Ammon's horn (tissue), 1 donor: ENCODE data around the gene BMP7.
"Not testable (repeated sequence)": the region's sequence is repeated elsewhere in the genome, so short reads cannot be mapped to it uniquely, and the experiment has no call there.

Source experiments
- DNase-seq: peaks from one replicate; pipeline ENCODE4 v3.0.0-alpha.2; 2016; ENCODE audit warnings: low spot score

Gene BMP7

DNA sequence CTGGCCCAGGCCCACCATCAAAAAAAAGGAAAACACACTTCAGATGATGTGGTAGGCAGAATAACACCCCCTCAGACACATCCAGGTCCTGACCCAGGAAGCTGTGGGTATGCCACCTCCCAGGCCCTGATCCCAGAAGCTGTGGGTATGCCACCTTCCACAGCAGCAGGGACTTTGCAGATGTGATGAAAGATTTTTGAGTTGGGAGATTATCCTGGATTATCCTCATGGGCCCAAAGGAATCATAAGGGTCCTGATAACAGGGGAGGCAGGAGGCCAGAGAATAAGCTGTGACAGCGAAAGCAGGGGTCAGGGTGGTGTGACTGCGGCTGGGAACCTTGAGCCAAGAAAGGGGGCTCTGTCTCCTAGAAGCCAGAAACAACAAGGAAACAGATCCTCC, 55.0 kb downstream of the BMP7 start:
- DNase-seq: no peak

DNA sequence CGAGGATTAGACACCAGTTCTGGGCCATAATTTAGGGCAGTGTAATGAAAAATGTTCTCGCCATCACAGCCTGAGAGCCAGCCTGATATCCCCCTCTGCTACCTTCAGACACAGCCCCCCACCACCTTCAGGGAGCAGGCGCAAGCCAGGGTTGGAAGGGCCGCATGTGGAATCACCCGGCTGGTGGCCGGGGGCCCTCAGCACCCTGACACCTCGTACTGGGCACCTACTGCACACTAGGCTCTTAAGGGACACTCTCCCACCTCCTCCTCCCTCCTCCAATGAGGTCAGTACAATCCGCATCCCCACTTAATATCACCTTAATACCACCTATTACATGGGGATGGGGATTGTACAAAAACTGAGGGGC, 55.5 kb downstream of the BMP7 start:
- DNase-seq: no peak

DNA sequence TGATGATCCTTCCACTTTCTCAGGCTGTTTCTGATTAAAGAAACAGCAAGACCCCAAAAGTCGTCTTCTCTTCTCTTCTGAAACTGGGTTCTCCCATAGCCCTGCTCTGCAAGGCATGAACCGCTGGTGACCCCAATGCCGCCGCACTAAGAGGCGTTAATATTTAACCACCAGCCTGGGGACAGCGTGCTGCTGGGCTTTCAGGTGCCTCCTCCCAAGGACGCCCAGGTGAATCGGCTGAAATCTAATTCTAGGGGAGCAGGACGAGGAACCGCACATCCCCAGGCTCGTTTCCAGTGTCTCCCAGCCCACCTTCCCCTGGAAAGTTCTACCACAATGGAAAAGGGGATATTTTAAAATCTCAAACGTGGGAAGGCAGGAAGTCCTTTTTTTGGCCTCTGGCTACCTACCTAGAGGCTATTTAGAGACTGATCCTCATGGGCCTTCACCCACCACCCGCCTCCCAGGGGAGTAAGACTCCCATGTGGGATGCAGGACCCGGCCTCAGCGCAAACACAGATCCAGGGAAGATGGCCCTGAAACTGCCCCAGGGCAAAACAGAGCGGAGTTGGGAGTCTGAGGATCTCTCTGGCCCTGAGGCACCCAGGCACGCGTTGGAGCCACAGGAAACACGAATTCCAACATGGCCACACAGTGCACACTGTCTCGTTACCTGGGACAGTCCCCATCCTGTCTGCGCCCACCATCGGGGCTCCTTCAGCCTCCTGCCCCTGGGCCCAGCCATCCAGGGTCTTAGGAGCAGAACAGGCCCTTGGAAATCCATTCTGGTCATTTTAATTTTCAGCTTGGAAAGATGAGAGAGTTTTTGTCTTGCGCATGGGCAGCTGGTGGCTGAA, 56.2 kb downstream of the BMP7 start:
- no peak for DNase-seq

DNA sequence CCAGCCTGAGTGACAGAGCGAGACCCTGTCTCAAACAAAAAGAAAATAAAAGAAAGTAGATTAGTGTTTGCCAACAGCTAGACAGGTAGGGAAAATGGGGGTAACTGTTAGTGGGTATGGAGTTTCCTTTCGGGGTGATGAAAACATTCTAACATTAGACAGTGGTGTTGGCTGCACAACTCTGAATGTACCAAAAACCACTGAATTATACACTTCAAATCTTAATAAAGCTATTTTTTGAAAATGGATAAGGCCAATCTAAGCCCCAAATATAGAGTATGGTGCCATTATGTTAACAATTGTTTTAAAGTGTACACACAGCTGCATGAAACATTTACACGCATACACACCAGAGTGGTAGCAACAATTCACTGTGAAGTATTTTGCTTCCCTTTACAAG, 57.0 kb downstream of the BMP7 start:
- DNase-seq: no peak

DNA sequence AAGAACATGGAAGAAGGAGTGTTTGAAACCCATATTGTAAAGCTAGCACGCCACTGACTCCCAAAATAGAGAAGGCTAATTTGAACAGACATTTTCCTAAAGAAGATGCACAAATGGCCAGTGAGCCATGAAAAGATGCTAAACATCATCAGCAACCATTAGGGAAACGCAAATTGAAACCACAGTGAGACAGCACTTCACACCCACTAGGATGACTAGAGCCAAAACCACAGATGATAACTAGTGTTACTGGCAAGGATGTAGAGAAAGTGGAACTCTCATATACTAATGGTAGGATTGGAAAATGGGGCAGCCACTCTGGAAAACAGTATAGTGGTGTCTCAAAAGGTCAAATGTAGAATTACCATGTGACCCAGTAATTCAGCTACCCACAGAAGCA, 58.2 kb downstream of the BMP7 start:
- DNase-seq: no peak

DNA sequence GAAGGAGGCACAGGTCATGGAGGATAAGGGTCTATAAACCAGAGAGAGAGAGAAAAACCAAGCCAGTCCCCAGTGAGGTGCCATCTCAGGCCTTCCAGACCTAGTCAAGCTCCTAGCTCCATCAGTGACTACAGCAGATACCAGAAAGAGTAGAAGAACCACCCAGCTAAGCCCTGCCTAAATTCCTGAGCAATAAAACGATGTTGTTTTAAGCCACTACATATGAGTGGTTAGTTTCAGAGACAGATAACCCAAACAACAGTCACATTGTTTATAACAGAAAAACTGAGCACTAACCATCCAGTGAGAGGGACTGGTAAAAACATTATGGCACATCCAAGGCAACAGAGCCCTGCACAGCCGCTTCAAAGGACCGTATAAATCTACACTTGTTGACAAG, 59.2 kb downstream of the BMP7 start:
- DNase-seq: no peak

DNA sequence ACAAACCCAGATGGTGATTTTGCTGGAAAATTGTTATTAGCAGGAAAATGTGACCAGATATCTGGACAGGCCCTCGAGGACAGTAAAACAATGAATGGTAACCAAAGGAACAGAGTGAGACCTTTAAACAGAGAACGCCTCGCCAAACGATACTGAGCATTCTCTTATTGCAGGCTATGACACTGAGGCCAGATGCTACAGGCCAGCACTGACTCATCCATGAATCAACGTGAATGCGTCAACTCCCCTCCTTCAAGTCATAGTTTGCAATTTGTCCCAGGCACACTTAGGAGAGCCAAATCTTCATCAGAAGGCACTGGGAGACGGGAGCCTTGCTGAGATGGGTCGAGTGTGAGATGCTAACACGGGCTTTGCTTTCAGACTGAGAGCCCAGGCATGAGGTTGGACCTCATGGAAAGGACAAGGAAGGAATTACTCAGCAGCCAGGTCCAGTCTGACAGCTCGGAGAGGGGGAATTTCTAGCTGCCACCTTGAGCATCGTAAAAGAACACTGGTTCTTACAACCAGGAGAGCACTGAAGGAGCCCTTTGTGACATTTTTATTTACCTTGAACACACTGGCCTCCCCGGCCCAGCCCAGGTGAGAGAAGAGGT, 60.7 kb downstream of the BMP7 start:
- no peak for DNase-seq

DNA sequence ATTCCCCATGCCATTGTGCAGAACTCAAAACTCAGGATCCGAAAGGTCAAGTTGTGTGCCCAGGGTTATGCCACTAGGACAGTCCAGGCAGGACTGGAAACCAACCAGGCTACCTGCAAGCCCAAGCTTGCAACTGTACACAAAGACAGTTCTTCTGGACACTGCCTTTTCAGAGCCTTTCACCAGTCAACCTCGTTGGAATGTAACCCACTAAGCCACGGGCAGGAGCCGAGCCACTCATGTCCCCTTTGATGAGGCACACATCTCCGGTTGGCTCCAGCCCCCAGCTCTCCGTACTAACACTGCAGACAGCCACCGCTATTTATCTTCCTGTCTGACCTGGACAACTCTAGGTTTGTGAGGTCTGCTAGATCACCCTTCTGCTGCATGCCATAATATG, 62.5 kb downstream of the BMP7 start:
- no peak for DNase-seq

DNA sequence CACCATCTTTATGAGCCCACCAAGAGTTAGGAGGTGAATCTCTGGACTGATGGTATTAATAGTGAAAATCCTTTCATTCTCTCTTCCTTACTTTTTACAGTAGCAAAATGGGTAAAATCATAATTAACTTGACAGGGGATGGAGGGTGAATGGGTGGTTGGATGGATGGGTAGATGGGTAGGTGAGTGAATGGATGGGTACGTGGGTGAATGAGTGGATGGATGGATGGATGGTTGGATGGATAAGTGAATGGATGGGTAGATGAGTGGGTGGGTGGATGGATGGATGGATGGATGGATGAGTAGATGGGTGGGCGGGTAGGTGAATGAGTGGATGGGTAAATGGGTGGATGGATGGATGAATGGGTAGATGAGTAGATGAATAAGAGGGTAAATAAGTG, 63.2 kb downstream of the BMP7 start:
- DNase-seq: no peak

DNA sequence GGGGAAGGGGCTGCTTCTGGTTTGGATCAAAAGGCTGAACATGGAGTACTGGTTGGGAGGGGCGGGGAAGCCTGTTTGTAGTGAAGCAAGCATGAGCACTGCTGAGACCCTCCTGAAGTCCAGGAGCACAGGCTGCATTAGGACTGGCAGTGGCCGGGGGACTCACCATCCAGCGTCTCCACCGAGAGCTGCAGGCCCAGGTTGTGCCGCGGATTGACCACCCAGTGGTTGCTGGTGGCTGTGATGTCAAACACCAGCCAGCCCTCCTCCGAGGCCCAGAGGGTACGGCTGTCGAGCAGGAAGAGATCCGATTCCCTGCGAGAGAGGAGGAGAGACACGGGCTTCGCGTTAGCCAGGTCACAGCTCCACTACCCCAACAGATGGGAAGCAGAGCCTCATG, 64.1 kb downstream of the BMP7 start:
- no peak for DNase-seq

DNA sequence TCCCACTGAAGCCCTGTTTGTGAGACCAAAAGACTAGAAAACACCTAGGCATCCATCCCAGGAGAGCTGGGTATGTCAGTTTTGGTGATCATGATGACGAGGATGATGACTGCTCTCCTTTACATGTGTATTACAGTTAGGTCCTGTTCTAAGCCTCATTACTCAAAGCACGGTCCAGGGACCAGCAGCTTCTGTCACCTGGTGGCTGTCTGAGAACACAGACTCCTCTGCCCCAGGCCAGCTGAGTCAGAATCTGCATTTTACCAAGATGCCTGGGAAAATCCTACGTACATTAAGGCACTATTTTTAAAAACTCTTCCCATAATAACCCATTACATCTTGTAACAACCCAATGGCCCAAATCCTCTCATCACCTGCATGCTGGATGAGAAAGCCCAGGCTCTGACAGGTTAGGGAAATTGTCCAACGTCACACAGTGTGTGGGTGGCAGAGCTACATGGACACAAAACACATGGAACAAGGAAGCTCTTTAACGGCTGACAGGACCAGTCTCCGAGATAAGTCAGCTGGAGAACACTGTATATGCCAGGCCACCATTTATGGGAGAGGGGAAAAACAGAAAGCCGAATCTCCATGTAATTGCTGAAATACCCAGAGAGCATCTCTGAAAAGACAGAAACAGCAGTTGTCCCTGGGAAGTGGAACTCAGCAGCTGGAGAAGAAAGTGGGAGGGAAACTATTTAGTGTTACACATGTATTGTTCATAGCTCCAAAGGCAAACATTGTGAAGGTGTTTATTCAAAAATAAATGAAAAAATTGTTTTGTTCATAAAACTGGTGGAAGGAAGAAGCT, 65.4 kb downstream of the BMP7 start:
- DNase-seq: no peak

DNA sequence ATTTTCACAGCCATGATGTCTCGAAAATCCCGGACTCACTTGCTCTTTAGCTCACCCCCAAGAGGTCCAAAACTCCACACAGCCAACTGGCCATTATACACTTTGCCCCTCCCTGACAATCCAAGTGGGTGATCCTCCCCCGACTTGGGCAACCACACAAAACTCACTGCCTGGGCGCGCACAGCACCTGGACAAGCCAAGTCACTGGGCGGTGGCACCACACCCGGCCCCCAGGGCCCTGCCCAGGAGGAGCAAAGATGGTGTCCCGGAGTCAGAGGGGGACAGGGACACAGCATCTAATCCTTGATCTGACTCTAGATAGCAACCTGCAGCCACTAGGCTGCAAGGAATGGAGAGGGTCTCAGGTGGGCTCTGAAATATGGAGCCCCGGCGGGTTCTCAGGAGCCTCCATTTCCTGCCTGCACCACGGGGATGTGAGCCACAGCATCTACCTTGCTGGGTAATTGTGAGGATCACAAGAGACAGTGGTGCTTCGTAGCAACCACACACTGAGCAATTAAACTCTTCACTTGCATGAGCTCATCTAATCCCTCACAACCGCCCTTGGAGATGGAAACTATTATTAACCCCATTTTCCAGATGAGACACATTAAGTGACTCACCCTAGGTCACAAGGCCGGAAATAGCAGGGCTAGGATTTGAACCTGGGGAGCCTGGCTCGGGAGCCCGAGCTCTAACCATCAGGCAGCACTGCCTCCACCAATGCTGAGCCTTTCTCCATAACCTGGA, 66.6 kb downstream of the BMP7 start:
- DNase-seq: no peak

DNA sequence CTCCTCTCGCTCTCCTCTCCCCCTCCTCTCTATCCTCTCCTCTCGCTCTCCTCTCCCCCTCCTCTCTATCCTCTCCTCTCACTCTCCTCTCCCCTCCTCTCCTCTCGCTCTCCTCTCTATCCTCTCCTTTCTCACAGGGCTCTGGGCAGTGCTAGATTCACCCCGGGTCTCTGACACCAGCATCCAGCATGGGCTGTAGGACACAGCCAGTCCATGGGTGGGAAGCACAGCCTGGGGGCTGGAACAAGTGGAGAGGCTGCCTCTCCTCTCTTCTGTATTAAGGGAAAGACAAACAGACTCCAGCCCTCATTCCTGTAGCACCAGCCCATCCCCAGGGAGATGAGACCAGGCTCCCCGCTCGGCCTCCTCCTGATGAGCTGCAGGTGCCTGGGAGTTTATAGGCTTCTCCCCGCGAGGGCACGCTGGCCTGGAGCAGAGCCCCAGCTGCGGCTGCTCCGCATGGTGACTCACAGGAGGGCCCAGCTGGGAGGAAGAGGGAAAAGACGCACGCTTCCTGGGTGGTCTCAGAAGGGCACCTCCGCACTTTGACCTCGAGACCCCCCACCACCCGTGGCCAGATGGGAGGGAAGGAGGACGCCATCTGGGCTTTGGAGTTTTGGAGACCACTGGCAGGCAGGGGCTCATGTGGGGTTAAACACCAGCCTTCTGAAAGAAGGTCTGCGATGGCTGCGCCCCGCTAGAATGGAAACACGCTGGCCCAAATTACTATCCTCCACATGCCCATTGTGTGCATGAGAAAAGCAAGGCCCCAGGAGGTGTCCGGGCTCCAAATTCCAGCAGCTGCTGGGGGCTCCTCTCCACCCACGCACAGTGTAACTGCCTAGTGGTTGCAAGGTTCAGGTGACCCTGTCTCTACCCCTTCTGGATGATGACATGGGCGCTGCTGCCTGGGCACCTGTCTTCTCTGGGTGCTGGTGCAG, 68.0 kb downstream of the BMP7 start:
- no peak for DNase-seq

DNA sequence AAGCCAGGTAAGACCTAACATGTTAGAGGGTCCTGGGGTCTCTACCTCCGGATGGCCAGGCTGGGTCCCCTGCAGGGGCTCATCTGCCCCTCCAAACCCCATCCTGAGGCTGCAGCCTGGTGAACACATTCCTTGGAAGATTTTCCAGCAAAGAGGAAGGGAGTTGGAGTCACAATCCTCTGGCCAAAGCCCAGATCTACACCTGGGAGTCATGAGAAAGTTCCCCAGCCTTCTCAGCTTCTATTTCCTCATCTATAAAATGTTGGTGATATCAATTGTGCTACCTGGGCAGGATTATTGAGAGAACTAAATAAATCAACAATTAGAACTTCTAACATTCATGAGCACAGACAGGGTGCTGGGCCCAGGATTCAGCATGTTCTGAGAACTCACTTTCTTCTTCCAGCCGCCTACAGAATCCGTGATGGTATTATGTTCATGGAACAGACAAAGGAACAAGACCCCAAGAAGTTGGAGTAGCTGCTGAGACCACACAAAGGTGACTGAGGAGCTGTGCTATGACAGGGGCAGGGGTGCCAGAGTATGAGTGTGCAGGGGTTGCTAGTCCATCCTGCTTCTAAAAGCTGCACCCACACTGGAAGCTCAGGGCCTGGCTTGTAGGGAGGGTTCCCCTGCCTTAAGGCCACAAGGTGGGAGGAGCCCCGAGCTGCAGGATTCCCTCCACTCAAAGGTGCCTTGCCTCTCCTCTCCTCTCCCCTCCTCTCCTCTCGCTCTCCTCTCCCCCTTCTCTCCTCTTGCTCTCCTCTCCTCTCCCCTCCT, 68.9 kb downstream of the BMP7 start:
- DNase-seq: no peak

DNA sequence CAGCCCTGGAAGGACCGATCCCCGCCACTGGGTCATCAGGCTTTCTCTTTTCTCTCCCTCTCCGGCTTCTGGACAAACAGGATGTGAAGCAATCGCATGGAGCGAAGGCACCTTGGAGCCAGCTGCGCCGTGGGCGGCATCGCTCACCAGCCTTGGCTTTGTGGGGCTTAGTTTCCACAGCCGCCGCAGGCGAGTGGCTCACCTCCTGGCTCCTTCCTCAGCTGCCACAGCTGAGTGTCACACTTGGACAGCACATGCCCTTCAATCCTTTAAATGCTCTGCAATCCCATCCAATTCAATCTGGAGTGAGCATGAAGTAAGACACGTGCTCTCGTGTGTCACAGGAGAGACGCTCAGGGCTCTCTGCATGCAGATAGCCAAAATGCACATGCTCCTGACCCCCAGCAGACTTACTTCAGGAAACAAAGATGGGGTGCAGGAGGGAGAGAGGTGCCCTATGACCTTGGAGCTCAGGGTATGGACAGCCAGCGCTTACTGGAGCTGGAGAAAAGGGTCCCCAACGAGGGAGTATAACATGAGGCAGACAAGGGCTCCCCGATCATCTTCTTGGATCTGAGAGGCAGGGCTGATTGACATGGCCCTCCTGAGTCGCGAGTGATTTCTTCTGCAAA, 70.9 kb downstream of the BMP7 start:
- no peak for DNase-seq

DNA sequence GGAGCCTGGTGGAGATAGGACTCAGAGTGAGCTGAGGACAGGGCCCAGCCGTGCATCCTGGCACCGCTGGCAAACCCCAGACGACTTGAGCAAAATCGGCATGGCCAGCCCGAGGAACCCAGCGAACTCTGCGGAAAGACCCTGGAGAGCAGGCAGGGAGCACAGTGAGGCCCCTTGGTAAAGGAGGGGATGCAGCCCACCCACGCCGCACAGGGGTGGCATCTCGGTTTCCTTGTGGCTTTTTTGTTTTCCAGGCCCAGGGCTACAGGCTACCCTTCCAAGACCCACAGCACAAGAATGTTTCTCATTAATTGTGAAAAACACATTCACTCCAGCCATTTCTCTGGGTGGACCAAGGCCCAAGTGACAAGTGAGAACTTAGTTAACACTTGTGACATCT, 71.4 kb downstream of the BMP7 start:
- DNase-seq: no peak

DNA sequence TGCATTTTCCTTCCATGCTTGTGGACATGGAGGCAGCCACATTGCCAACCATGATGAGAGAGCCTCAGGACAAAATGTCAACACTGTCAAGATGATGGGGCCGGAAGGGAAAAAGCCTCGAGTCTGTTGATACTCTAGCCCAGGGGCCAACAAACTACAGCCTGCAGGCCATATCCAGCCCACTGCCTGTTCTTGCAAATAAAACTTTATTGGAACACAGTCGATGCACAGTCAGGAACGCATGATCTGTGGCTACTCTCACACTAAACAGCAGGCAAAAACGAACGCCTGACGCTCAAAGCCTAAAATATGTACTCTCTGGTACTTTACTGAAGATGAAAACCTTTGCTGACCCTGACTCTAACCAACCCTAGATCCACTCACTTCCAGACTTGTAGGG, 72.3 kb downstream of the BMP7 start:
- DNase-seq: no peak

DNA sequence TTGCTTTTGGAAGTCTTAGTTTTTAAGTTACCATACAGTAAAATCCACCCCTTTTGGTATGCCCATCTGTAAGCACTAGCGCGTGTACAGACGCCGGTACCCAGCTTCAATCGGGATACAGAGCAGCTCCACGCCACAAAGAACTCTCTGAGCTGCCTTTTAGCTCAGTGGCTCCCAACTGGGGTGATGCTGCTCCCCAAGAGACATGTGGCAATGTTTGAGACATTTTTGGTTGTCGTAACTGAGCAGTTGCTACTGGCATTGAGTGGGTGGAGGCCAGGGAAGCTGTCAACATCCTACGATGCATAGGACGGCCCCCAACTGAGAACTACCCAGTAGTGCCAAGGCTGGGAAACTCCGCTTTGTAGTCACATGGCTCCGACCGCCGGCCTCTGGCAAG, 73.3 kb downstream of the BMP7 start:
- DNase-seq: no peak

DNA sequence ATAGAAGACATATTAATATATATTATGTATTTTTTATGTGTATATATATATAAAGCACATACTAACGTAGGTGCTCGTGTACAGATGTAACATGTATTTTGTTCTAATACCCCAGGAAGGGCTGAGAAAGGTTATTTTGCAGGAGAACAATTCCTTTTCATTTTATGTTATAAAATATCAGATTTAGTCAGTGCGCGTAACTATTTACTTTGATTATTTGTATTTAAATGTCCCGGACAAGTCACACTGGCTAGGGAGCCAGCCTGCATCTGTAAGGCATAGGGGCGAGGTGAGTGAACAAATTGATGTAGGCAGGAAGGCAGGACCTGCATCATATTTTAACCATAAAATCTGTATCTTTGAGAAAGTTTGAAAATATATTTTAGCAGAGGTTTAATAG, 74.1 kb downstream of the BMP7 start:
- no peak for DNase-seq

DNA sequence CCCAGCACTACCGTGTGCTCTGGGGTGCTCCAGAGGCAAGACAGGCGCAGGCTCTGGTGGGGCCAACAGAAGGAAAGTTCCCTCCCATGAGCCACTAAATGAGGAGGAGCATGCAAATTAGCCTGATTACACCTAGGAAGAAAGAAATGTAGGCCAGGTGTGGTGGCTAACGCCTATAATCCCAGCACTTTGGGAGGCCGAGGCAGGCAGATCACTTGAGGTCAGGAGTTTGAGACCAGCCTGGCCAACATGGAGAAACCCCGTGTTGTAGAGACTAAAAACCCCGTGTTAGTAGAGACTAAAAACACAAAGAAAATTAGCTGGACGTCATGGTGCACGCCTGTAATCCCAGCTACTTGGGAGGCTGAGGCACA, 75.2 kb downstream of the BMP7 start:
- DNase-seq: not testable (repeated sequence)
